Adrenal gland (tissue), 5 donors: ENCODE results near the gene CACNB4.

Experiments used
- POLR2A ChIP-seq, 2 donors: fragments of 450-650 bp; IDR thresholded peaks; one replicate each; pipeline ENCODE4 v1.6.1; 2017; ENCODE audit warnings: antibody characterized with exemption in 2 of 2, mild to moderate bottlenecking in 2 of 2, moderate library complexity in 1 of 2
- TF ChIP-seq, protein P1 (sequence below), 6 experiments: fragments of 450-650 bp in 4 of 6; fragments of 200-600 bp in 2 of 6; sonication (generic) in 1 of 6; IDR thresholded peaks; 1 replicate in 5 of 6; 2 replicates in 1 of 6; pipeline versions ENCODE4 v1.5.1 to v1.8.0; 2016 to 2021; ENCODE audit warnings: antibody characterized with exemption in 6 of 6, mild to moderate bottlenecking in 2 of 6, moderate library complexity in 1 of 6
- donor health status: DM: no; HTN: no; CAD: no.

DNA sequence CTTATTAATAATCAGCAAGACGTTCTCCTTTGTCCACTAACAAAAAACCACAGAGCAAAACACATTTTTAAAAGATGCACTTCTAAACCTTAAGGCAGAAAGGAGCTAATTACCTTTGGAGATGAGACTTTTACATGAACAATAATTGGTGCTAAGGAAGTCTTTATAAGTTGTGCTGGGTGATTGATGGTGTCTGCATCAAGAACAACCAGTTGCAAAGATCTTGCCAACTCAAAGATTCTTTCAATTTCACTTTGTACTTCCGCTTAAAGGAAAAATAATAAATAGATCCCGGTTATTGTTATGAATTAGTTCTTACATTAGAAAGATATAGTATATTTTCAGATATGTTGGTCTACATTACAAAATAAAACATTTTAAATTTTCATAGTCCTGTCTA lies 243.7 kb downstream of the CACNB4 start:
- TF ChIP-seq, protein P1, sequence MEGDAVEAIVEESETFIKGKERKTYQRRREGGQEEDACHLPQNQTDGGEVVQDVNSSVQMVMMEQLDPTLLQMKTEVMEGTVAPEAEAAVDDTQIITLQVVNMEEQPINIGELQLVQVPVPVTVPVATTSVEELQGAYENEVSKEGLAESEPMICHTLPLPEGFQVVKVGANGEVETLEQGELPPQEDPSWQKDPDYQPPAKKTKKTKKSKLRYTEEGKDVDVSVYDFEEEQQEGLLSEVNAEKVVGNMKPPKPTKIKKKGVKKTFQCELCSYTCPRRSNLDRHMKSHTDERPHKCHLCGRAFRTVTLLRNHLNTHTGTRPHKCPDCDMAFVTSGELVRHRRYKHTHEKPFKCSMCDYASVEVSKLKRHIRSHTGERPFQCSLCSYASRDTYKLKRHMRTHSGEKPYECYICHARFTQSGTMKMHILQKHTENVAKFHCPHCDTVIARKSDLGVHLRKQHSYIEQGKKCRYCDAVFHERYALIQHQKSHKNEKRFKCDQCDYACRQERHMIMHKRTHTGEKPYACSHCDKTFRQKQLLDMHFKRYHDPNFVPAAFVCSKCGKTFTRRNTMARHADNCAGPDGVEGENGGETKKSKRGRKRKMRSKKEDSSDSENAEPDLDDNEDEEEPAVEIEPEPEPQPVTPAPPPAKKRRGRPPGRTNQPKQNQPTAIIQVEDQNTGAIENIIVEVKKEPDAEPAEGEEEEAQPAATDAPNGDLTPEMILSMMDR (IDR thresholded peaks at IDR 0.05), result no peak
- TF ChIP-seq POLR2A (IDR thresholded peaks at IDR 0.05), result no peak
